Immature natural killer cell (primary cell): Measurements from ENCODE around the gene UBASH3B. TPM values are rescaled to one million over a fixed set of nuclear protein-coding genes. Genes with fewer than 3 reads are reported as not detected.

Experiments used
- DNase-seq, 3 donors: peaks; one replicate each; pipeline ENCODE4 v3.0.0; 2022; ENCODE audit warnings: mixed read lengths in 1 of 3
- H3K27ac Mint-ChIP-seq, 6 donors: one replicate each; pipeline ENCODE4 v1.8.0; 2020; ENCODE audit warnings: mixed read lengths in 6 of 6, mild to moderate bottlenecking in 5 of 6, inconsistent platforms in 4 of 6, moderate library complexity in 3 of 6
- H3K27me3 Mint-ChIP-seq, 3 donors: one replicate each; pipeline ENCODE4 v1.8.0; 2020 to 2021; ENCODE audit warnings: low read depth in 3 of 3, mild to moderate bottlenecking in 3 of 3, mixed read lengths in 3 of 3, moderate library complexity in 3 of 3, inconsistent platforms in 1 of 3
- H3K36me3 Mint-ChIP-seq, 3 donors: one replicate each; pipeline ENCODE4 v1.8.0; 2020; ENCODE audit warnings: mixed read lengths in 3 of 3, inconsistent platforms in 2 of 3, mild to moderate bottlenecking in 2 of 3
- H3K4me1 Mint-ChIP-seq, 2 donors: one replicate each; pipeline ENCODE4 v1.8.0; 2020; ENCODE audit warnings: inconsistent platforms in 2 of 2, mild to moderate bottlenecking in 2 of 2, mixed read lengths in 2 of 2, moderate library complexity in 1 of 2
- H3K4me3 Mint-ChIP-seq, 5 donors: one replicate each; pipeline ENCODE4 v1.8.0; 2020; ENCODE audit warnings: mild to moderate bottlenecking in 5 of 5, mixed read lengths in 5 of 5, inconsistent platforms in 3 of 5, moderate library complexity in 3 of 5
- H3K9me3 Mint-ChIP-seq, 6 donors: one replicate each; pipeline ENCODE4 v1.8.0; 2020; ENCODE audit warnings: mild to moderate bottlenecking in 6 of 6, mixed read lengths in 6 of 6, inconsistent platforms in 4 of 6, moderate library complexity in 3 of 6
- polyA plus RNA-seq, 3 donors: library from polyadenylated mRNA; unstranded; fragments of 300-500 nt; fragmentation: Illumina TruSeq; gene quantifications; one replicate each; pipeline ENCODE4 v1.2.3, GENCODE V29; 2021

UBASH3B gene
- polyA plus RNA-seq, 3 donors from 2014 or later: 7.5 to 17.5 (median 9.6) TPM

GRCh38 chr11:122709039-122709760 is 53.7 kb downstream of the UBASH3B start:
- peaks cover 17 to 61% of the 10 kb centered on the region in 2 donors for H3K4me1 Mint-ChIP-seq
- H3K27ac Mint-ChIP-seq: peak overlapping the region in 3 of 6 donors; percentile 21 to 54 (median 49)
- no peak for DNase-seq
- no peak overlapping the region for H3K4me3 Mint-ChIP-seq
- H3K36me3 Mint-ChIP-seq: peaks cover 0 to 3% (median 0%) of the 10 kb centered on the region in 3 donors
- no peaks in the 10 kb centered on the region for H3K9me3 Mint-ChIP-seq
- H3K27me3 Mint-ChIP-seq: peaks cover 0 to 4% (median under 1%) of the 10 kb centered on the region in 3 donors

- H3K4me3 Mint-ChIP-seq: no peak overlapping the region
- peaks cover 0 to 4% (median 0%) of the 10 kb centered on the region in 3 donors for H3K27me3 Mint-ChIP-seq
- H3K4me1 Mint-ChIP-seq: peaks cover 26 to 70% of the 10 kb centered on the region in 2 donors
- H3K9me3 Mint-ChIP-seq: no peaks in the 10 kb centered on the region
- no peak for DNase-seq
- peaks cover 0 to 3% (median 0%) of the 10 kb centered on the region in 3 donors for H3K36me3 Mint-ChIP-seq
- no peak overlapping the region for H3K27ac Mint-ChIP-seq
Observed at GRCh38 chr11:122711362-122711761, 55.8 kb downstream of the UBASH3B start.

GRCh38 chr11:122711831-122712381 is 56.4 kb downstream of the UBASH3B start:
- H3K4me3 Mint-ChIP-seq: no peak overlapping the region
- H3K4me1 Mint-ChIP-seq: peaks cover 31 to 70% of the 10 kb centered on the region in 2 donors
- H3K9me3 Mint-ChIP-seq: no peaks in the 10 kb centered on the region
- H3K36me3 Mint-ChIP-seq: peaks cover 0 to 3% (median 0%) of the 10 kb centered on the region in 3 donors
- no peak for DNase-seq
- peaks cover 0 to 4% (median 0%) of the 10 kb centered on the region in 3 donors for H3K27me3 Mint-ChIP-seq
- peak overlapping the region in 1 of 6 donors; percentile 17 for H3K27ac Mint-ChIP-seq

GRCh38 chr11:122714004-122714403 is 58.5 kb downstream of the UBASH3B start:
- Mint-ChIP-seq H3K27ac (peak overlapping the region in 3 of 6 donors; percentile 27 to 57 (median 35)), H3K27me3 (peaks cover 0 to 8% (median 2%) of the 10 kb centered on the region in 3 donors), H3K9me3 (no peaks in the 10 kb centered on the region), H3K4me3 (no peak overlapping the region), H3K4me1 (peaks cover 44 to 79% of the 10 kb centered on the region in 2 donors), H3K36me3 (peaks cover 0 to 3% (median 0%) of the 10 kb centered on the region in 3 donors)
- no peak for DNase-seq

- no peak for DNase-seq
- Mint-ChIP-seq H3K4me3 (no peak overlapping the region), H3K36me3 (peaks cover 0 to 3% (median 0%) of the 10 kb centered on the region in 3 donors), H3K9me3 (no peaks in the 10 kb centered on the region), H3K4me1 (peaks cover 45 to 79% of the 10 kb centered on the region in 2 donors), H3K27ac (peak overlapping the region in 2 of 6 donors; percentile 35 to 57), H3K27me3 (peaks cover 0 to 5% (median 2%) of the 10 kb centered on the region in 3 donors)
Observed at GRCh38 chr11:122714484-122714883, 59.0 kb downstream of the UBASH3B start.

- Mint-ChIP-seq H3K27ac (peak overlapping the region; percentile 86 to 95 (median 90)), H3K36me3 (peaks cover 0 to 8% (median 0%) of the 10 kb centered on the region in 3 donors), H3K4me3 (peak overlapping the region in 3 of 5 donors; percentile 7 to 76 (median 23)), H3K27me3 (peaks cover 0 to 8% (median 4%) of the 10 kb centered on the region in 3 donors), H3K4me1 (peaks cover 58 to 88% of the 10 kb centered on the region in 2 donors), H3K9me3 (no peaks in the 10 kb centered on the region)
- no peak for DNase-seq
Observed at GRCh38 chr11:122715548-122716440, 60.3 kb downstream of the UBASH3B start.

GRCh38 chr11:122717264-122717867 is 61.8 kb downstream of the UBASH3B start:
- no peaks in the 10 kb centered on the region for H3K9me3 Mint-ChIP-seq
- H3K4me3 Mint-ChIP-seq: peak overlapping the region; percentile 61 to 85 (median 77)
- peak; percentile 75 to 81 (median 77) for DNase-seq
- H3K4me1 Mint-ChIP-seq: peaks cover 63 to 90% of the 10 kb centered on the region in 2 donors
- peaks cover 0 to 8% (median 4%) of the 10 kb centered on the region in 3 donors for H3K27me3 Mint-ChIP-seq
- peaks cover 0 to 8% (median 0%) of the 10 kb centered on the region in 3 donors for H3K36me3 Mint-ChIP-seq
- peak overlapping the region; percentile 86 to 95 (median 90) for H3K27ac Mint-ChIP-seq

GRCh38 chr11:122720107-122720881 is 64.8 kb downstream of the UBASH3B start:
- no peaks in the 10 kb centered on the region for H3K9me3 Mint-ChIP-seq
- peak overlapping the region in 3 of 6 donors; percentile 9 to 32 (median 13) for H3K27ac Mint-ChIP-seq
- peaks cover 74 to 87% of the 10 kb centered on the region in 2 donors for H3K4me1 Mint-ChIP-seq
- H3K27me3 Mint-ChIP-seq: peaks cover 0 to 12% (median 4%) of the 10 kb centered on the region in 3 donors
- H3K36me3 Mint-ChIP-seq: peaks cover 0 to 8% (median 0%) of the 10 kb centered on the region in 3 donors
- peak overlapping the region in 3 of 5 donors; percentile 0 to 25 (median 12) for H3K4me3 Mint-ChIP-seq
- DNase-seq: no peak

GRCh38 chr11:122721201-122721963 is 65.9 kb downstream of the UBASH3B start:
- Mint-ChIP-seq H3K27me3 (peaks cover 0 to 12% (median 4%) of the 10 kb centered on the region in 3 donors), H3K27ac (no peak overlapping the region), H3K36me3 (peaks cover 0 to 5% (median 0%) of the 10 kb centered on the region in 3 donors), H3K9me3 (no peaks in the 10 kb centered on the region), H3K4me3 (no peak overlapping the region), H3K4me1 (peaks cover 70 to 84% of the 10 kb centered on the region in 2 donors)
- DNase-seq: no peak

- Mint-ChIP-seq H3K27ac (peak overlapping the region in 1 of 6 donors; percentile 17), H3K9me3 (no peaks in the 10 kb centered on the region), H3K36me3 (peaks cover 0 to 5% (median 0%) of the 10 kb centered on the region in 3 donors), H3K4me3 (peak overlapping the region in 3 of 5 donors; percentile 8 to 30 (median 27)), H3K27me3 (peaks cover under 1 to 12% (median 4%) of the 10 kb centered on the region in 3 donors), H3K4me1 (peaks cover 70 to 84% of the 10 kb centered on the region in 2 donors)
- DNase-seq: no peak
Observed at GRCh38 chr11:122721964-122722266, 66.4 kb downstream of the UBASH3B start.

- Mint-ChIP-seq H3K36me3 (peaks cover 0 to 5% (median 0%) of the 10 kb centered on the region in 3 donors), H3K9me3 (no peaks in the 10 kb centered on the region), H3K4me3 (peak overlapping the region in 3 of 5 donors; percentile 19 to 75 (median 35)), H3K27me3 (peaks cover 2 to 8% (median 3%) of the 10 kb centered on the region in 3 donors), H3K27ac (peak overlapping the region in 4 of 6 donors; percentile 12 to 47 (median 24)), H3K4me1 (peaks cover 69 to 84% of the 10 kb centered on the region in 2 donors)
- DNase-seq: no peak
Observed at GRCh38 chr11:122723106-122723505, 67.6 kb downstream of the UBASH3B start.

GRCh38 chr11:122723576-122723975 is 68.1 kb downstream of the UBASH3B start:
- peaks cover 0 to 5% (median 0%) of the 10 kb centered on the region in 3 donors for H3K36me3 Mint-ChIP-seq
- DNase-seq: no peak
- peak overlapping the region; percentile 19 to 75 (median 35) for H3K4me3 Mint-ChIP-seq
- H3K27me3 Mint-ChIP-seq: peaks cover 2 to 8% (median 3%) of the 10 kb centered on the region in 3 donors
- H3K4me1 Mint-ChIP-seq: peaks cover 68 to 84% of the 10 kb centered on the region in 2 donors
- no peaks in the 10 kb centered on the region for H3K9me3 Mint-ChIP-seq
- peak overlapping the region in 4 of 6 donors; percentile 12 to 47 (median 24) for H3K27ac Mint-ChIP-seq
